H9 (cell line): ENCODE data around the gene FHL1. TPM values are rescaled to one million over a fixed set of nuclear protein-coding genes. Genes with fewer than 3 reads are reported as not detected.

ENCODE experiments used
- DNase-seq: peaks from one replicate; pipeline ENCODE4 v3.0.0-alpha.2; 2017
- H2AFZ ChIP-seq: one replicate; pipeline ENCODE4 v1.6.1; 2013; ENCODE audit warnings: mild to moderate bottlenecking, low read length, control low read depth, moderate library complexity
- H2AK5ac ChIP-seq: 2 replicates; pipeline ENCODE4 v1.6.1; 2013; ENCODE audit warnings: low read length, control low read depth, mixed read lengths; ENCODE audit not compliant: insufficient read length
- H2BK120ac ChIP-seq: one replicate; pipeline ENCODE4 v1.6.1; 2013; ENCODE audit warnings: low read depth, mild to moderate bottlenecking, low read length, control low read depth, inconsistent platforms; ENCODE audit not compliant: poor library complexity, severe bottlenecking
- H2BK12ac ChIP-seq: 2 replicates; pipeline ENCODE4 v1.6.1; 2013; ENCODE audit warnings: low read length, control low read depth, mixed read lengths, low read depth; ENCODE audit not compliant: insufficient read length
- H2BK15ac ChIP-seq: 2 replicates; pipeline ENCODE4 v1.6.1; 2013; ENCODE audit warnings: low read depth, low read length, control low read depth
- H2BK20ac ChIP-seq: one replicate; pipeline ENCODE4 v1.6.1; 2013; ENCODE audit warnings: low read depth, mild to moderate bottlenecking, low read length, control low read depth, inconsistent platforms; ENCODE audit not compliant: poor library complexity, severe bottlenecking
- H2BK5ac ChIP-seq: 2 replicates; pipeline ENCODE4 v1.6.1; 2013; ENCODE audit warnings: low read length, control low read depth, mixed read lengths; ENCODE audit not compliant: insufficient read length
- H3K14ac ChIP-seq: 2 replicates; pipeline ENCODE4 v1.6.1; 2013; ENCODE audit warnings: low read length, control low read depth; ENCODE audit not compliant: insufficient read depth
- H3K18ac ChIP-seq: 2 replicates; pipeline ENCODE4 v1.6.1; 2013; ENCODE audit warnings: low read depth, mild to moderate bottlenecking, mixed read lengths, low read length, control low read depth; ENCODE audit not compliant: insufficient read length
- H3K23ac ChIP-seq: 2 replicates; pipeline ENCODE4 v1.6.1; 2013; ENCODE audit warnings: low read length, control low read depth, mixed read lengths, low read depth; ENCODE audit not compliant: insufficient read length
- H3K23me2 ChIP-seq: 2 replicates; pipeline ENCODE4 v1.6.1; 2013; ENCODE audit warnings: low read depth, mild to moderate bottlenecking, mixed read lengths, low read length, control low read depth; ENCODE audit not compliant: insufficient read length, poor library complexity, severe bottlenecking
- H3K27ac ChIP-seq: 2 replicates; pipeline ENCODE4 v1.5.1; 2013; ENCODE audit warnings: low read length, control low read depth, mixed read lengths, low read depth; ENCODE audit not compliant: insufficient read length
- H3K27me3 ChIP-seq: 2 replicates; pipeline ENCODE4 v1.6.1; 2013; ENCODE audit warnings: low read length, control low read depth, inconsistent platforms; ENCODE audit not compliant: insufficient read depth
- H3K4ac ChIP-seq: 2 replicates; pipeline ENCODE4 v1.6.1; 2013; ENCODE audit warnings: low read depth, mild to moderate bottlenecking, control low read depth, inconsistent platforms, low read length, moderate library complexity
- H3K4me1 ChIP-seq: 2 replicates; pipeline ENCODE4 v1.6.1; 2013; ENCODE audit warnings: low read length, control low read depth, inconsistent platforms; ENCODE audit not compliant: insufficient read depth
- H3K4me2 ChIP-seq: 2 replicates; pipeline ENCODE4 v1.6.1; 2013; ENCODE audit warnings: low read length, control low read depth, mixed read lengths; ENCODE audit not compliant: insufficient read length, insufficient read depth
- H3K56ac ChIP-seq: 2 replicates; pipeline ENCODE4 v1.6.1; 2013; ENCODE audit warnings: low read depth, mild to moderate bottlenecking, mixed read lengths, low read length, control low read depth; ENCODE audit not compliant: insufficient read length
- H3K79me1 ChIP-seq: 2 replicates; pipeline ENCODE4 v1.6.1; 2013; ENCODE audit warnings: low read depth, mild to moderate bottlenecking, moderate library complexity, low read length, control low read depth, inconsistent platforms; ENCODE audit not compliant: insufficient read depth, poor library complexity, severe bottlenecking
- H3K79me2 ChIP-seq: 2 replicates; pipeline ENCODE4 v1.6.1; 2013; ENCODE audit warnings: low read length, control low read depth, inconsistent platforms; ENCODE audit not compliant: insufficient read depth
- H3K9ac ChIP-seq: 2 replicates; pipeline ENCODE4 v1.6.1; 2013; ENCODE audit warnings: low read length, control low read depth, mixed read lengths; ENCODE audit not compliant: insufficient read length; ENCODE audit errors: extremely low read depth
- H3K9me3 ChIP-seq: one replicate; pipeline ENCODE4 v1.6.1; 2013; ENCODE audit warnings: low read depth, low read length, inconsistent platforms; ENCODE audit not compliant: control insufficient read depth
- H3T11ph ChIP-seq: one replicate; pipeline ENCODE4 v1.6.1; 2013; ENCODE audit warnings: mild to moderate bottlenecking, low read length, control low read depth, inconsistent platforms
- H4K20me1 ChIP-seq: one replicate; pipeline ENCODE4 v1.6.1; 2013; ENCODE audit not compliant: control insufficient read depth, insufficient read length, insufficient read depth
- H4K5ac ChIP-seq: 2 replicates; pipeline ENCODE4 v1.6.1; 2013; ENCODE audit warnings: low read depth, mild to moderate bottlenecking, mixed read lengths, low read length, control low read depth; ENCODE audit not compliant: insufficient read length
- H4K8ac ChIP-seq: replicated peaks from 2 replicates; pipeline ENCODE4 v1.6.1; 2013; ENCODE audit warnings: low read length, control low read depth, mixed read lengths, low read depth; ENCODE audit not compliant: insufficient read length
- H4K91ac ChIP-seq: 2 replicates; pipeline ENCODE4 v1.6.1; 2013; ENCODE audit warnings: low read depth, mild to moderate bottlenecking, moderate library complexity, mixed read lengths, low read length, control low read depth; ENCODE audit not compliant: insufficient read length
- H3K27ac Mint-ChIP-seq, 3 experiments: 2 replicates in 2 of 3; 3 replicates in 1 of 3; pipeline ENCODE4 v1.8.0; 2020 to 2021; ENCODE audit warnings: mixed read lengths in 3 of 3, mild to moderate bottlenecking in 1 of 3, moderate library complexity in 1 of 3
- H3K27me3 Mint-ChIP-seq: 2 replicates; pipeline ENCODE4 v1.8.0; 2021; ENCODE audit warnings: low read depth, mild to moderate bottlenecking, moderate library complexity, mixed read lengths
- H3K36me3 Mint-ChIP-seq, 3 experiments: 2 replicates in 2 of 3; 3 replicates in 1 of 3; pipeline ENCODE4 v1.8.0; 2020 to 2021; ENCODE audit warnings: low read depth in 3 of 3, mixed read lengths in 3 of 3; ENCODE audit not compliant: insufficient read depth in 1 of 3
- H3K4me1 Mint-ChIP-seq, 2 experiments: 2 replicates each; pipeline ENCODE4 v1.8.0; 2020; ENCODE audit warnings: mixed read lengths in 2 of 2
- H3K4me3 Mint-ChIP-seq, 2 experiments: 2 replicates in 1 of 2; 3 replicates in 1 of 2; pipeline ENCODE4 v1.8.0; 2020 to 2021; ENCODE audit warnings: mild to moderate bottlenecking in 2 of 2, mixed read lengths in 2 of 2, moderate library complexity in 1 of 2
- H3K9me3 Mint-ChIP-seq, 2 experiments: 2 replicates in 1 of 2; 3 replicates in 1 of 2; pipeline ENCODE4 v1.8.0; 2020; ENCODE audit warnings: mild to moderate bottlenecking in 2 of 2, mixed read lengths in 2 of 2, moderate library complexity in 1 of 2
- CTCF ChIP-seq: fragments of 200-600 bp; sonication (generic); conservative IDR thresholded peaks from 3 replicates; pipeline ENCODE4 v1.8.0; 2021; ENCODE audit warnings: antibody characterized with exemption, mild to moderate bottlenecking
- WGBS: extraction: QIAGEN DNeasy Blood & Tissue Kit; methylation state at CpG from one replicate; pipeline ENCODE4 v1.1.7; 2013; ENCODE audit warnings: missing lambda C conversion rate, low lambda C conversion rate, mixed read lengths; ENCODE audit not compliant: insufficient read length; ENCODE audit errors: extremely low coverage; 5-methylcytosine and 5-hydroxymethylcytosine counted together
- total RNA-seq: library from RNA; stranded (reverse); gene quantifications from 2 replicates; pipeline ENCODE4 v1.2.1, GENCODE V29; 2021

FHL1 gene
- total RNA-seq, 1 experiment from 2014 or later: 20.0 TPM

- TF ChIP-seq CTCF: no peak
- Histone ChIP-seq H3K79me1 (no peaks in the 10 kb centered on the region), H3T11ph (no peak overlapping the region), H2BK120ac (no peak overlapping the region), H3K9ac (no peak overlapping the region), H3K9me3 (peaks cover 51% of the 10 kb centered on the region), H3K27me3 (no peaks in the 10 kb centered on the region), H4K91ac (no peak overlapping the region), H2BK15ac (no peak overlapping the region), H3K56ac (no peak overlapping the region), H3K23ac (no peak overlapping the region), H3K4ac (no peak overlapping the region), H2AFZ (no peak overlapping the region), H3K14ac (no peak overlapping the region), H3K79me2 (no peaks in the 10 kb centered on the region), H3K23me2 (no peaks in the 10 kb centered on the region), H3K27ac (no peak overlapping the region), H2BK12ac (no peak overlapping the region), H3K4me1 (no peaks in the 10 kb centered on the region; the same call in 1 of the 2 replicates), H3K4me2 (no peak overlapping the region), H3K18ac (no peak overlapping the region), H2BK20ac (no peak overlapping the region), H4K5ac (no peak overlapping the region), H4K20me1 (no peaks in the 10 kb centered on the region), H2BK5ac (no peak overlapping the region), H4K8ac (no peak overlapping the region), H2AK5ac (no peak overlapping the region)
- Mint-ChIP-seq H3K4me1 (peaks cover 12 to 33% of the 10 kb centered on the region in 2 experiments), H3K4me3 (no peak overlapping the region), H3K9me3 (peaks cover 56 to 67% of the 10 kb centered on the region in 2 experiments), H3K27ac (no peak overlapping the region), H3K36me3 (peaks cover 8 to 11% (median 9%) of the 10 kb centered on the region in 3 experiments), H3K27me3 (no peaks in the 10 kb centered on the region)
- WGBS: no CpG with 5 or more reads among the region's 5 CpGs
- no peak for DNase-seq
These were observed 55.6 kb downstream of the FHL1 start for GRCh38 chrX:136202889-136203288.
